ENCODE measurements around the gene MYO3B. TPM values are rescaled to one million over a fixed set of nuclear protein-coding genes. Genes with fewer than 3 reads are reported as not detected.

Gene MYO3B
- total RNA-seq, 4 donors from 2014 or later, result 0.09 to 9.1 TPM; not detected in 2

GRCh38 chr2:170647741-170648436, 469.9 kb downstream of the MYO3B start:
- H3K9me3 ChIP-seq, result no peaks in the 10 kb centered on the region
- H3K27me3 ChIP-seq, result no peaks in the 10 kb centered on the region
- TF ChIP-seq CTCF (IDR thresholded peaks at IDR 0.05), result no peak
- TF ChIP-seq POLR2A (IDR thresholded peaks at IDR 0.05), result no peak
- H3K36me3 ChIP-seq, result no peaks in the 10 kb centered on the region
- H3K27ac ChIP-seq, result no peak overlapping the region
- H3K4me3 ChIP-seq, result no peak overlapping the region
- intact Hi-C loops (cut with DNase I; ENCODE audit: low total_unique reads), result no loop called here
- H3K4me1 ChIP-seq, result no peaks in the 10 kb centered on the region
- DNase-seq, result no peak

GRCh38 chr2:170651624-170652325, 473.8 kb downstream of the MYO3B start:
- intact Hi-C loops (cut with DNase I; ENCODE audit: low total_unique reads), result no loop called here
- TF ChIP-seq CTCF (IDR thresholded peaks at IDR 0.05), result no peak
- no peak for TF ChIP-seq POLR2A (IDR thresholded peaks at IDR 0.05)
- no peak for DNase-seq
- no peaks in the 10 kb centered on the region for H3K36me3 ChIP-seq
- no peaks in the 10 kb centered on the region for H3K9me3 ChIP-seq
- no peaks in the 10 kb centered on the region for H3K27me3 ChIP-seq
- H3K27ac ChIP-seq, result no peak overlapping the region
- no peak overlapping the region for H3K4me3 ChIP-seq
- H3K4me1 ChIP-seq, result no peaks in the 10 kb centered on the region

- no peak for DNase-seq
- no peaks in the 10 kb centered on the region for H3K36me3 ChIP-seq
- no peak overlapping the region for H3K4me3 ChIP-seq
- TF ChIP-seq POLR2A (IDR thresholded peaks at IDR 0.05) (no peak), CTCF (IDR thresholded peaks at IDR 0.05) (no peak)
- no peak overlapping the region for H3K27ac ChIP-seq
- H3K27me3 ChIP-seq, result no peaks in the 10 kb centered on the region
- intact Hi-C loops (cut with DNase I; ENCODE audit: low total_unique reads), result no loop called here
- H3K4me1 ChIP-seq, result no peaks in the 10 kb centered on the region
- H3K9me3 ChIP-seq, result no peaks in the 10 kb centered on the region
These were observed 474.9 kb downstream of the MYO3B start for GRCh38 chr2:170652637-170653417.

GRCh38 chr2:170656669-170657068, 478.7 kb downstream of the MYO3B start:
- Histone ChIP-seq H3K4me1 (no peaks in the 10 kb centered on the region), H3K4me3 (no peak overlapping the region), H3K9me3 (no peaks in the 10 kb centered on the region), H3K27ac (no peak overlapping the region), H3K27me3 (no peaks in the 10 kb centered on the region), H3K36me3 (no peaks in the 10 kb centered on the region)
- no peak for TF ChIP-seq POLR2A (IDR thresholded peaks at IDR 0.05)
- TF ChIP-seq CTCF (IDR thresholded peaks at IDR 0.05), result no peak
- DNase-seq, result no peak
- intact Hi-C loops (cut with DNase I; ENCODE audit: low total_unique reads), result no loop called here

GRCh38 chr2:170660409-170660808, 482.5 kb downstream of the MYO3B start:
- H3K4me1 ChIP-seq, result no peaks in the 10 kb centered on the region
- no peak overlapping the region for H3K27ac ChIP-seq
- TF ChIP-seq POLR2A (IDR thresholded peaks at IDR 0.05) (no peak), CTCF (IDR thresholded peaks at IDR 0.05) (no peak)
- H3K4me3 ChIP-seq, result no peak overlapping the region
- no peaks in the 10 kb centered on the region for H3K36me3 ChIP-seq
- no peak for DNase-seq
- no peaks in the 10 kb centered on the region for H3K9me3 ChIP-seq
- H3K27me3 ChIP-seq, result no peaks in the 10 kb centered on the region
- intact Hi-C loops (cut with DNase I; ENCODE audit: low total_unique reads), result no loop called here

Data from uterus (tissue), 4 donors.